B cell (primary cell): ENCODE measurements around the gene MYH7. TPM values are rescaled to one million over a fixed set of nuclear protein-coding genes. Genes with fewer than 3 reads are reported as not detected.

Experiments used
- ATAC-seq: fragments of 200-7000 bp; cut with Tn5 transposase; one replicate; pipeline ENCODE4 v1.10.0; 2021; ENCODE audit warnings: low read depth, mild to moderate bottlenecking, moderate number of reproducible peaks, moderate library complexity
- CTCF ChIA-PET: fragments of 350-600 bp; sonication (Branson Sonifier 250); formaldehyde crosslinking; loops from one replicate; lab custom pipeline; 2021; ENCODE audit warnings: antibody characterized with exemption, inconsistent platforms; lab: Charles Lee
- POLR2A ChIA-PET: fragments of 350-600 bp; sonication (Branson Sonifier 250); formaldehyde crosslinking; loops from one replicate; lab custom pipeline; 2021; ENCODE audit warnings: antibody characterized with exemption; lab: Charles Lee
- DNase-seq: peaks from one replicate; pipeline ENCODE4 v3.0.0; 2013
- H2AFZ ChIP-seq: 2 replicates; pipeline ENCODE4 v1.6.1; 2012; ENCODE audit warnings: mild to moderate bottlenecking, low read depth, low read length; ENCODE audit not compliant: insufficient read depth, poor library complexity, severe bottlenecking
- H3K27ac ChIP-seq, 2 donors: 1 replicate in 1 of 2; 2 replicates in 1 of 2; pipeline ENCODE4 v1.5.1; 2012 to 2013; ENCODE audit warnings: low read length in 2 of 2, mild to moderate bottlenecking in 2 of 2, moderate library complexity in 1 of 2
- H3K27me3 ChIP-seq, 4 experiments: fragments of 200-600 bp in 1 of 4; sonication (generic) in 1 of 4; replicated peaks in 1 of 4; 1 replicate in 2 of 4; 2 replicates in 2 of 4; pipeline versions ENCODE4 v1.6.1 to v1.7.0; 2013 to 2016; ENCODE audit warnings: low read length in 3 of 4, mild to moderate bottlenecking in 2 of 4, mixed read lengths in 1 of 4, moderate library complexity in 1 of 4; ENCODE audit not compliant: insufficient read depth in 4 of 4, control insufficient read depth in 3 of 4; ENCODE audit errors: control extremely low read depth in 1 of 4
- H3K36me3 ChIP-seq, 2 experiments: replicated peaks in 1 of 2; 1 replicate in 1 of 2; 2 replicates in 1 of 2; pipeline versions ENCODE4 v1.6.1 to v1.7.1; 2013; ENCODE audit warnings: low read length in 1 of 2; ENCODE audit not compliant: insufficient read depth in 2 of 2, control insufficient read depth in 1 of 2; ENCODE audit errors: control extremely low read depth in 1 of 2, extremely low read depth in 1 of 2
- H3K4me1 ChIP-seq, 2 donors: fragments of 200-600 bp in 1 of 2; sonication (generic) in 1 of 2; 1 replicate in 1 of 2; 2 replicates in 1 of 2; pipeline versions ENCODE4 v1.5.1 to v1.6.1; 2013 to 2017; ENCODE audit warnings: low read length in 2 of 2; ENCODE audit not compliant: control insufficient read depth in 2 of 2, insufficient read depth in 2 of 2
- H3K4me2 ChIP-seq: replicated peaks from 2 replicates; pipeline ENCODE3; 2012; ENCODE audit warnings: mild to moderate bottlenecking, low read depth, low read length; ENCODE audit not compliant: poor library complexity, severe bottlenecking
- H3K4me3 ChIP-seq, 5 experiments: fragments of 200-600 bp in 1 of 5; sonication (generic) in 1 of 5; 1 replicate in 3 of 5; 2 replicates in 2 of 5; pipeline versions ENCODE4 v1.5.1 to v1.7.0; 2011 to 2016; ENCODE audit warnings: low read length in 4 of 5, mild to moderate bottlenecking in 4 of 5, low read depth in 2 of 5, control low read depth in 1 of 5, moderate library complexity in 1 of 5; ENCODE audit not compliant: insufficient read depth in 1 of 5; ENCODE audit errors: control extremely low read depth in 1 of 5, extremely low read depth in 1 of 5
- H3K79me2 ChIP-seq: fragments of 200-600 bp; sonication (generic); one replicate; pipeline ENCODE4 v1.6.0; 2016; ENCODE audit warnings: low read length; ENCODE audit not compliant: control insufficient read depth, insufficient read depth
- H3K9ac ChIP-seq: fragments of 200-600 bp; sonication (generic); 2 replicates; pipeline ENCODE4 v1.6.1; 2017; ENCODE audit warnings: mild to moderate bottlenecking, low read length, moderate library complexity
- H3K9me3 ChIP-seq, 3 donors: one replicate each; pipeline versions ENCODE4 v1.6.1 to v1.7.1; 2013; ENCODE audit warnings: low read length in 2 of 3; ENCODE audit not compliant: control insufficient read depth in 2 of 3, insufficient read depth in 1 of 3; ENCODE audit errors: control extremely low read depth in 1 of 3
- H4K20me1 ChIP-seq: 2 replicates; pipeline ENCODE4 v1.6.0; 2012; ENCODE audit warnings: mild to moderate bottlenecking, low read length; ENCODE audit not compliant: insufficient read depth, control insufficient read depth, poor library complexity, severe bottlenecking
- H3K27ac Mint-ChIP-seq: one replicate; pipeline ENCODE4 v1.8.0; 2021; ENCODE audit warnings: mixed read lengths
- H3K27me3 Mint-ChIP-seq: one replicate; pipeline ENCODE4 v1.8.0; 2021; ENCODE audit warnings: mixed read lengths
- H3K4me1 Mint-ChIP-seq: one replicate; pipeline ENCODE4 v1.8.0; 2021; ENCODE audit warnings: mixed read lengths
- H3K4me3 Mint-ChIP-seq: one replicate; pipeline ENCODE4 v1.8.0; 2021; ENCODE audit warnings: mixed read lengths
- H3K9me3 Mint-ChIP-seq: one replicate; pipeline ENCODE4 v1.8.0; 2022; ENCODE audit warnings: mixed read lengths; ENCODE audit not compliant: insufficient read depth
- CTCF ChIP-seq: fragments of 200-600 bp; IDR thresholded peaks from one replicate; pipeline ENCODE4 v1.8.0; 2022; ENCODE audit warnings: antibody characterized with exemption, mild to moderate bottlenecking
- EZH2 ChIP-seq: IDR thresholded peaks from 2 replicates; pipeline ENCODE4 v1.6.1; 2012; ENCODE audit warnings: borderline replicate concordance, low read depth, mild to moderate bottlenecking, moderate library complexity, low read length; ENCODE audit not compliant: insufficient read depth, poor library complexity, severe bottlenecking
- WGBS: methylation state at CpG from one replicate; pipeline ENCODE4 v1.1.5; 2013; ENCODE audit warnings: missing lambda C conversion rate; ENCODE audit not compliant: insufficient coverage; 5-methylcytosine and 5-hydroxymethylcytosine counted together
- intact Hi-C: fragments of 100-400 bp; cut with micrococcal nuclease; formaldehyde crosslinking; loops from one replicate; pipeline ENCODE4 v1.10.0; 2022
- polyA plus RNA-seq: library from polyadenylated mRNA; depleted of rRNA; stranded (reverse); fragments of >200 nt; gene quantifications from 2 replicates; pipeline ENCODE4 v1.2.3, GENCODE V29; 2012
- total RNA-seq, 2 donors: library from RNA; stranded (reverse); fragments of 120-200 nt in 1 of 2; gene quantifications; 1 replicate in 1 of 2; 2 replicates in 1 of 2; pipeline versions ENCODE4 v1.2.3 to v1.2.4, GENCODE V29; 2013 to 2022

The MYH7 gene
- total and polyA plus RNA-seq, 2 donors (not counting 1 experiment from before 2014, with no cell fraction given): not detected

DNA sequence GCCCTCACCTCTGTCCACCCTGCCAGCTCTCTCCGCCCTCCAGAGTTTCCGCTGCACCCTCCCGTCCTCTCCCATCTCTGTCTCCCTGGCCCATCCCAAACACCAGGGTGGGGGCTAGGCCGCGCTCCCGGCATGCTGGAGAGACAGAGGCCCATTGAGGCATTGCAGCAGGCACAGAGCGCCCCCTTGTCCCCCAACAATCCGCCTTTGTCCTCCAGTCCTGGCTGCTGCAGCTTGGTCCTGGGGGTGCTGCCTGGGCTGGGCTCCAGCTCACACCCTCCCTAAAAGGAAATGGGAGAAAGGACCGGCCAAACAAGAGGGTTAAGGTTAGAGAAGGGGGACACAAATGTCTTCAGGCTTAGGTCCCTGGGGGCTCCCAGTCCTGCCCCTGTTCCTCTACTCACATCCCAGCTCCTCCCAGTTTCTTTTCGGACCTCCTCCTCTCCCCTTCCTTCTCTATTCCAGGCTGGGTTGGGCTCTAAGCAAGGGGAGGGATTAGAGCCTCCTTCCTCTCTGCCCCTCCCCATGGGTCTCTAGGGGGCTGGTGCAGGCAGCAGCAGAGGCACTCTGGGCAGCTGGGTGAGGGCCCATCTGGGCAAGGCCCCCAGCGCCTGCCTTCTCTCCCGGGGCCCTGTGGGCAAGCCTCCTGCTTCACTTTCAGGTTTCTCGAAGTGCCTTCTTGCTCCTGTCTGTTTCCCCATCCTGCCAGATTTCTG lies 58.8 kb downstream of the MYH7 start, which contains the start of gene CMTM5:
CMTM5 (plus strand) TSS at position 565 of the 716 bp plus-strand sequence. CDS start 206 bp downstream, outside the sequence.
- no peak for DNase-seq
- peaks cover 12% of the 10 kb centered on the region for H3K27me3 Mint-ChIP-seq
- Histone ChIP-seq H4K20me1 (no peaks in the 10 kb centered on the region), H3K27me3 (peaks cover 0 to 12% (median 0%) of the 10 kb centered on the region in 4 experiments), H2AFZ (no peak within 1 kb of the TSS), H3K4me2 (no peak within 1 kb of the TSS), H3K4me1 (no peaks in the 10 kb centered on the region), H3K4me3 (no peak within 1 kb of the TSS), H3K79me2 (no peaks in the 10 kb centered on the region), H3K27ac (no peak within 1 kb of the TSS), H3K9ac (no peak within 1 kb of the TSS), H3K9me3 (no peaks in the 10 kb centered on the region), H3K36me3 (no peaks in the 10 kb centered on the region)
- H3K27ac Mint-ChIP-seq: no peak within 1 kb of the TSS
- ChIA-PET CTCF (interaction anchor here (8.7 kb wide), 1 partner anchor 109 kb away, joined by 129 read pairs; no protein-coding TSS in a partner anchor), POLR2A (no interaction called here)
- intact Hi-C loops: no loop called here
- ATAC-seq: no peak
- TF ChIP-seq CTCF (no peak), EZH2 (no peak)
- no peaks in the 10 kb centered on the region for H3K9me3 Mint-ChIP-seq
- 70% methylated on average over 10 of the region's 13 CpGs for WGBS
- H3K4me3 Mint-ChIP-seq: no peak within 1 kb of the TSS
- no peaks in the 10 kb centered on the region for H3K4me1 Mint-ChIP-seq

DNA sequence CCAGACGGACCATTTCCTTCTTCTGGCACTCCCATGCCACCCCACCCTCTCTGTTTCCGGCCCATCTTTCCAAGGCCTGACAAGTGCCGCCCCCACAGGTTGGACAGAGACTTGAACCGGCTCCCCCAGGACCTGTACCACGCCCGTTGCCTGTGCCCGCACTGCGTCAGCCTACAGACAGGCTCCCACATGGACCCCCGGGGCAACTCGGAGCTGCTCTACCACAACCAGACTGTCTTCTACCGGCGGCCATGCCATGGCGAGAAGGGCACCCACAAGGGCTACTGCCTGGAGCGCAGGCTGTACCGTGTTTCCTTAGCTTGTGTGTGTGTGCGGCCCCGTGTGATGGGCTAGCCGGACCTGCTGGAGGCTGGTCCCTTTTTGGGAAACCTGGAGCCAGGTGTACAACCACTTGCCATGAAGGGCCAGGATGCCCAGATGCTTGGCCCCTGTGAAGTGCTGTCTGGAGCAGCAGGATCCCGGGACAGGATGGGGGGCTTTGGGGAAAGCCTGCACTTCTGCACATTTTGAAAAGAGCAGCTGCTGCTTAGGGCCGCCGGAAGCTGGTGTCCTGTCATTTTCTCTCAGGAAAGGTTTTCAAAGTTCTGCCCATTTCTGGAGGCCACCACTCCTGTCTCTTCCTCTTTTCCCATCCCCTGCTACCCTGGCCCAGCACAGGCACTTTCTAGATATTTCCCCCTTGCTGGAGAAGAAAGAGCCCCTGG lies 59.8 kb downstream of the MYH7 start:
- WGBS: 96% methylated on average over 20 of the region's 21 CpGs
- ATAC-seq (no peak), DNase-seq (no peak)
- Mint-ChIP-seq H3K4me1 (no peaks in the 10 kb centered on the region), H3K27ac (no peak overlapping the region), H3K4me3 (no peak overlapping the region), H3K27me3 (peaks cover 16% of the 10 kb centered on the region), H3K9me3 (no peaks in the 10 kb centered on the region)
- no peak overlapping the region for H3K4me2 ChIP-seq
- ChIA-PET CTCF (interaction anchor here (8.7 kb wide), 1 partner anchor 108 kb away, joined by 129 read pairs; no protein-coding TSS in a partner anchor), POLR2A (no interaction called here)
- H3K27ac ChIP-seq: no peak overlapping the region
- intact Hi-C loops: no loop called here
- no peak overlapping the region for H3K9ac ChIP-seq
- no peaks in the 10 kb centered on the region for H3K4me1 ChIP-seq
- TF ChIP-seq CTCF (no peak), EZH2 (no peak)
- no peaks in the 10 kb centered on the region for H3K36me3 ChIP-seq
- no peak overlapping the region for H3K4me3 ChIP-seq
- peaks cover 0 to 10% (median under 1%) of the 10 kb centered on the region in 4 experiments for H3K27me3 ChIP-seq
- H2AFZ ChIP-seq: no peak overlapping the region
- no peaks in the 10 kb centered on the region for H3K9me3 ChIP-seq
- no peaks in the 10 kb centered on the region for H4K20me1 ChIP-seq
- H3K79me2 ChIP-seq: no peaks in the 10 kb centered on the region
